Mucosa of descending colon (tissue), 3 donors: ENCODE results near the gene KRI1. TPM values are rescaled to one million over a fixed set of nuclear protein-coding genes. Genes with fewer than 3 reads are reported as not detected.
"Not testable (repeated sequence)": the region's sequence is repeated elsewhere in the genome, so short reads cannot be mapped to it uniquely, and the experiment has no call there.

Experiments
- ATAC-seq: fragments of 200-7000 bp; cut with Tn5 transposase; one replicate; pipeline ENCODE4 v1.9.1; 2020; ENCODE audit warnings: mild to moderate bottlenecking, moderate library complexity
- DNase-seq, 3 donors: peaks; one replicate each; pipeline ENCODE4 v3.0.0-alpha.2; 2020
- H3K36me3 ChIP-seq: fragments of 200-600 bp; one replicate; pipeline ENCODE4 v1.8.0; 2021; ENCODE audit warnings: low read depth, mild to moderate bottlenecking
- H3K4me1 ChIP-seq: fragments of 200-600 bp; one replicate; pipeline ENCODE4 v1.8.0; 2021; ENCODE audit warnings: low read depth, mild to moderate bottlenecking
- H3K4me3 ChIP-seq: fragments of 200-600 bp; one replicate; pipeline ENCODE4 v1.8.0; 2021; ENCODE audit warnings: mild to moderate bottlenecking
- H3K9me3 ChIP-seq: fragments of 200-600 bp; one replicate; pipeline ENCODE4 v1.8.0; 2021; ENCODE audit warnings: mild to moderate bottlenecking
- CTCF ChIP-seq: fragments of 200-600 bp; IDR thresholded peaks from one replicate; pipeline ENCODE4 v1.8.0; 2022; ENCODE audit warnings: antibody characterized with exemption, mild to moderate bottlenecking
- intact Hi-C, 2 donors: fragments of 100-400 bp; cut with DNase I in 1 of 2; cut with micrococcal nuclease in 1 of 2; formaldehyde crosslinking; loops; one replicate each; pipeline versions ENCODE4 v1.11.0 to v1.11.1; 2022; cut with DNase I, micrococcal nuclease
- total RNA-seq, 3 donors: library from RNA; stranded (reverse); fragmentation: NEBNext Ultra II Directional in 2 of 3; extraction: Animal tissue kit (Norgen Biotek cat#: 25700) in 2 of 3; gene quantifications; one replicate each; pipeline versions ENCODE4 v1.2.1 to v1.2.4, GENCODE V29; 2021 to 2023
- donor health status: DM: no; HTN: no; CAD: no; lungs with moderate emphysema.
- donor health status: DM: no; HTN: no; CAD: no.
- donor health status: DM: no; HTN: yes; CAD: no.

The KRI1 gene
- total RNA-seq, 3 donors from 2014 or later: 12.0 to 23.3 (median 17.0) TPM

- no peak for DNase-seq
- intact Hi-C loops: no loop called here
- H3K4me1 ChIP-seq: no peaks in the 10 kb centered on the region
- no peaks in the 10 kb centered on the region for H3K36me3 ChIP-seq
- no peak for TF ChIP-seq CTCF
- H3K9me3 ChIP-seq: no peaks in the 10 kb centered on the region
- no peak for ATAC-seq
- no peak overlapping the region for H3K4me3 ChIP-seq
Measured at GRCh38 chr19:10535613-10536012, 30.2 kb downstream of the KRI1 start.

- no peaks in the 10 kb centered on the region for H3K9me3 ChIP-seq
- no peak for DNase-seq
- no peaks in the 10 kb centered on the region for H3K4me1 ChIP-seq
- no peak overlapping the region for H3K4me3 ChIP-seq
- intact Hi-C loops: no loop called here
- ATAC-seq: no peak
- no peak for TF ChIP-seq CTCF
- no peaks in the 10 kb centered on the region for H3K36me3 ChIP-seq
Measured at GRCh38 chr19:10533646-10534386, 32.0 kb downstream of the KRI1 start.

GRCh38 chr19:10532457-10532856 is 33.4 kb downstream of the KRI1 start:
- Histone ChIP-seq H3K4me3 (no peak overlapping the region), H3K4me1 (no peaks in the 10 kb centered on the region), H3K9me3 (no peaks in the 10 kb centered on the region), H3K36me3 (no peaks in the 10 kb centered on the region)
- ATAC-seq (no peak), DNase-seq (no peak)
- intact Hi-C loops: no loop called here
- TF ChIP-seq CTCF: no peak

GRCh38 chr19:10526887-10527286 is 38.9 kb downstream of the KRI1 start:
- intact Hi-C loops, H3K9me3 ChIP-seq, H3K4me1 ChIP-seq, DNase-seq, H3K36me3 ChIP-seq, ATAC-seq, H3K4me3 ChIP-seq: not testable (repeated sequence)

GRCh38 chr19:10525636-10526035 is 40.2 kb downstream of the KRI1 start:
- DNase-seq: no peak
- Histone ChIP-seq H3K36me3 (no peaks in the 10 kb centered on the region), H3K4me3 (no peak overlapping the region), H3K4me1 (no peaks in the 10 kb centered on the region), H3K9me3 (no peaks in the 10 kb centered on the region)
- no peak for TF ChIP-seq CTCF
- intact Hi-C loops: no loop called here
- ATAC-seq: no peak

GRCh38 chr19:10523135-10523636 is 42.6 kb downstream of the KRI1 start:
- H3K4me1 ChIP-seq: peaks cover 7% of the 10 kb centered on the region
- no peaks in the 10 kb centered on the region for H3K9me3 ChIP-seq
- no peak overlapping the region for H3K4me3 ChIP-seq
- no peaks in the 10 kb centered on the region for H3K36me3 ChIP-seq
- no peak for ATAC-seq
- DNase-seq: no peak
- intact Hi-C loops: no loop called here
- no peak for TF ChIP-seq CTCF
